ENCODE data around the gene CTNNBL1.

Gene CTNNBL1, protein sequence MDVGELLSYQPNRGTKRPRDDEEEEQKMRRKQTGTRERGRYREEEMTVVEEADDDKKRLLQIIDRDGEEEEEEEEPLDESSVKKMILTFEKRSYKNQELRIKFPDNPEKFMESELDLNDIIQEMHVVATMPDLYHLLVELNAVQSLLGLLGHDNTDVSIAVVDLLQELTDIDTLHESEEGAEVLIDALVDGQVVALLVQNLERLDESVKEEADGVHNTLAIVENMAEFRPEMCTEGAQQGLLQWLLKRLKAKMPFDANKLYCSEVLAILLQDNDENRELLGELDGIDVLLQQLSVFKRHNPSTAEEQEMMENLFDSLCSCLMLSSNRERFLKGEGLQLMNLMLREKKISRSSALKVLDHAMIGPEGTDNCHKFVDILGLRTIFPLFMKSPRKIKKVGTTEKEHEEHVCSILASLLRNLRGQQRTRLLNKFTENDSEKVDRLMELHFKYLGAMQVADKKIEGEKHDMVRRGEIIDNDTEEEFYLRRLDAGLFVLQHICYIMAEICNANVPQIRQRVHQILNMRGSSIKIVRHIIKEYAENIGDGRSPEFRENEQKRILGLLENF

DNA sequence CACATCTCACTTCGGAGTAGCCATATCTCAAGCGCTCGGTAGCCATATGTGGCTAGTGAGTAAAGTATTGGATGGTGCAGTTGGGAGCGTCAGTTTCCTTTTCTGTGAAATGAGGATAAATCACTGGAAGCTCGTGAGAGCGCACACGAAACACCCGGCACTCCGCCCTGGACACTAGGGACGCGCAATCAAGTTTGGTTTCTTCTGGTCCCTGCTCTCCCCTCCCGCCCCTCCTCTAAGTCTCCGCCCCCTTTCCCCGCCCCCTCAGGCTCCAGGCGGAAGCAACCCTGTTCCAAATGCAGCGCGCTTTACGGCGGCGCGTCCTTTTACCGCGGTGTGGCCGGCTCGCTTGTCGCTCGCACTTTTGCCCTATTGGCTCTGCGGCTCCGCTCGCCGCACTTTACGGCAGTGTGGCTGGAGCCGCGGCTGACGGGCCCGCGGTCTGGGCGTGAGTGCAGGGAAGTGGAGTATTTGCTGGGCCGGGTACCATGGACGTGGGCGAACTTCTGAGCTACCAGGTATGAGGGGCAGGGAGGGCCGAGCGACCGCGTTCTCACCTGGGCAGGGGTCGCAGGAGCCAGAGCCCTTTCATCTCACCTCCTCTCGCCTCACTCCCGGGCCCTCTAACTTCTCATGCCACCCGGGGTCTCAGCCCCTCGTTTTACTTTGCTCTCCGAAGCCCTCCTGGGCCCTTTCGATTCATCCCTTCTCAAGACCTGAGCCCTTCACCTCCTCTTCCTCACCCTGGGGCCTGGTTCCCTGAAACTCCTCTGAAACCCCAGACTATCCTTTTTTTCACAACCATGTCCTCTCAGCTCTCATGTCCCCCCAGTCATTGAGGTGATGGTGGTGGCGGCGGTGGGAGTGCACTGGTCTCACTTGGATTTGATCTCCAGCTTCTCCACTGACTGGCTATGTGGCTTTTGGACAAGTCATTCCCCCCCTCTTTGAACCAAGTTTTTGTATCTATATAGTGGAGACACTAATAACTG lies at the start of gene CTNNBL1:
TSS of gene CTNNBL1 (plus strand) at position 396 of the 992 bp plus-strand sequence. CDS start at position 489, 93 bp downstream.
- H3K4me3 ChIP-seq (ENCODE audit: low read depth, low read length), result peak within 1 kb of the TSS; percentile 72

DNA sequence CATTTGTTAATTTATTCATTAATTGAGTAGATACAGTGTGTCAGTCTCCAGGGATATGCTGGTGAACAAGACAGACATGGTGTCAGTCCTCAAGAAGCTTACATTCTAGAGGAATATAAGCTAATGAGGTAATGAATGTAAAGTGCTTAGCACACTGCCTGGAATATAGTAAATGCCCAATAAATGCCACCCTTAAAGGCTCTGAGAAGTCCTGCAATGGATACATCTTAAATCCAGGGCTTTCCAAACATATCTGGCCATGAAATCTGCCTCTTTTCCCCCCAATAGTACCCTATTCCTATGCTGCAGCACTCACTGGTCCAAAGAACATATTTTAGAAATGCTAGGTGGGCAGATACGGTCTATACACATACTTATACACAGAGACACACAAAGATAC lies 49.2 kb upstream of the CTNNBL1 start:
- TF ChIP-seq, protein P1, sequence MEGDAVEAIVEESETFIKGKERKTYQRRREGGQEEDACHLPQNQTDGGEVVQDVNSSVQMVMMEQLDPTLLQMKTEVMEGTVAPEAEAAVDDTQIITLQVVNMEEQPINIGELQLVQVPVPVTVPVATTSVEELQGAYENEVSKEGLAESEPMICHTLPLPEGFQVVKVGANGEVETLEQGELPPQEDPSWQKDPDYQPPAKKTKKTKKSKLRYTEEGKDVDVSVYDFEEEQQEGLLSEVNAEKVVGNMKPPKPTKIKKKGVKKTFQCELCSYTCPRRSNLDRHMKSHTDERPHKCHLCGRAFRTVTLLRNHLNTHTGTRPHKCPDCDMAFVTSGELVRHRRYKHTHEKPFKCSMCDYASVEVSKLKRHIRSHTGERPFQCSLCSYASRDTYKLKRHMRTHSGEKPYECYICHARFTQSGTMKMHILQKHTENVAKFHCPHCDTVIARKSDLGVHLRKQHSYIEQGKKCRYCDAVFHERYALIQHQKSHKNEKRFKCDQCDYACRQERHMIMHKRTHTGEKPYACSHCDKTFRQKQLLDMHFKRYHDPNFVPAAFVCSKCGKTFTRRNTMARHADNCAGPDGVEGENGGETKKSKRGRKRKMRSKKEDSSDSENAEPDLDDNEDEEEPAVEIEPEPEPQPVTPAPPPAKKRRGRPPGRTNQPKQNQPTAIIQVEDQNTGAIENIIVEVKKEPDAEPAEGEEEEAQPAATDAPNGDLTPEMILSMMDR (IDR thresholded peaks at IDR 0.05; ENCODE audit: low read depth, low read length), result no peak
- H3K4me3 ChIP-seq (ENCODE audit: low read depth, low read length), result no peak overlapping the region

More for the DNA sequence above, at the start of gene CTNNBL1:
- TF ChIP-seq, protein P1 (IDR thresholded peaks at IDR 0.05; ENCODE audit: low read depth, low read length), result no peak

DNA sequence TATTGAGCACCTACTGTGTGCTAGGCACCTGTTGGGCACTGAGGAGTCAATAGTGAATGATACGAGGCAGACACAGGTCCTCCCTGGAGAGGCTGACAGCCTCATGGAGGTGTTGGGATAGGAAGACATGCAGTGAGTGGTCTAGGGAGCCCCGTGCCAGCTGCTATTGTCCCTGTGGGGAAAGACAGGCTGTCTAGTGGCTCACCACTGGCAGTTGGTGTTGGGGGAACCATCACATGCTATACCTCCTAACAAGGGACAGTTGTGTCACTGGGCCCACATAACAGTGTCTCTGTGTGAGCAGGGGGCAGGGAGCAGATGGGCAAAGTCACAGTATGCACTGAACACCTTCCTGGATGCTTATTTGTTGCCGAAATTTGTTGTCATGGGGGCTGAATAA lies 45.9 kb upstream of the CTNNBL1 start:
- no peak overlapping the region for H3K4me3 ChIP-seq (ENCODE audit: low read depth, low read length)
- TF ChIP-seq, protein P1 (IDR thresholded peaks at IDR 0.05; ENCODE audit: low read depth, low read length), result no peak

DNA sequence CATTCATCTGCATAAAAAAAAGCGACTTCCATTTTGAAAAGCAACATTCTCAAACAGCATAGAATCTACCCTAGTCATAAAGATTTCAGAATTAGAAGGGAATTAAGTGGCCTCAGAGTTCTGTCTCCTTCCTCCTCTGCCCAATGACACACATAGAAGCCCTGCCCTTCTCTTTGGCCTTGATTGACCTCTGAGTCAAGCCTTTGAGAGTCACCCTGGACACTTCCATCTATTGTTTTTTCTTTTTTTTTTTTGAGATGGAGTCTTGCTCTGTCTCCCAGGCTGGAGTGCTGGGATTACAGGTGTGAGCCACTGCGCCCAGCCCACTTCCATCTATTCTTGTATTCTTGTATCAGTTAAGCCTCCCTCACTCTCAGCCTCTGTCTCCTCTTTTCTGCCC lies 44.8 kb upstream of the CTNNBL1 start:
- TF ChIP-seq, protein P1 (IDR thresholded peaks at IDR 0.05; ENCODE audit: low read depth, low read length), result no peak
- no peak overlapping the region for H3K4me3 ChIP-seq (ENCODE audit: low read depth, low read length)

DNA sequence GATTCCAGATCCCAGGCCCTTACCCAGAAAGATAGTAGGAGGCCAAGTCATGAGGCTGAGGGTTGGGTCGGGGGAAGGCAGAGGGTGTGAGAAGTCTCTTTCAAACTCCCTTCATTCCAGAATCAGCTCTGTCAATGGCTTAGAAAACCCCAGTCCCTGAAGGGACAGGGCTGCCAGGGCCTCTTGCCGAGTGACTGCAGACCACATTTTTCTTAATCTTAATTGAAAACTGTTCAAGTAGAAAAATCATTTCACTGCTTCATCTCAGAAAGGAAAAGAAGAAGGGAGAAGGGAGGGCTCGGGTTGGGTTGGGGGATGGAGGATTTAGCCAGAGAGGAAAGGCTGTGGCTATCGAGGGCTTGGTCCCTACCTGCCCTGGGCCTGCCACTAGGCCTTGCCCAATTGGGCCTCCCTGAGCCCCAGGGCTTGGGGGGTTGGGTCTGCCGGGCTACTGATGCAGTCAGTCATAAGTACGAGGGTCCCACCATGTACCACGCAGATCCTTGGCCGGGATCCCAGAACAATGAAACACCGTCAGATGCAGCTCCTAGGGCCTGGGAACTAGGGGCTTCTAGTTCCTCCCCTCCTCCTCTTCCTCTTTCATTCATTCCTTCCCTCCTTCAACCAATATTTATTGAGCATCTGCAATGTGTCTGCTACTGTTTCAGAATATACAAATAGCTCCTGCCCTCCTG lies 44.0 kb upstream of the CTNNBL1 start:
- TF ChIP-seq, protein P1 (IDR thresholded peaks at IDR 0.05; ENCODE audit: low read depth, low read length), result no peak
- H3K4me3 ChIP-seq (ENCODE audit: low read depth, low read length), result no peak overlapping the region

DNA sequence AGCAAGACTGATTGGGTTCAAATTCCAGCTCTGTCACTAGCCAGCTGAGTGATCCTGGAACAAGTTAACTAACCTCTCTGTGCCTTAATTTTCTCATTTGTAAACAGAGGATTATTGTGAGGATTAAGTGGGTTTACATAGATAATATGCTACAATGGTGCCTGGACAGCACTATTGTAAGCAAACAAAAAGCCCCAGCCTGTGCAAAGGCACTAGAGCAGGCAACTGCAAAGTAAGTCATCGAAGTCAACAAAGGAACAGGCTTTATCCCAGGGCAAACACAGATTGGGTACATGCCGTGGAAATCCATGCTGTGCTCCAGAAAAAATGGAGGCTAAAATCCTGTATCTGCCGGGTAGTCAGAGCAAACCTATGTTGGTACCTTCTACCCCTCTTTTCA lies 43.2 kb upstream of the CTNNBL1 start:
- TF ChIP-seq, protein P1 (IDR thresholded peaks at IDR 0.05; ENCODE audit: low read depth, low read length), result no peak
- no peak overlapping the region for H3K4me3 ChIP-seq (ENCODE audit: low read depth, low read length)

Data from WI38 (cell line).